ENCODE measurements around the gene RXFP3. TPM values are rescaled to one million over a fixed set of nuclear protein-coding genes. Genes with fewer than 3 reads are reported as not detected.
"Not testable (repeated sequence)": the region's sequence is repeated elsewhere in the genome, so short reads cannot be mapped to it uniquely, and the experiment has no call there.

The RXFP3 gene
- total RNA-seq, 4 donors from 2014 or later: not detected

GRCh38 chr5:33941090-33941489 is 4.9 kb downstream of the RXFP3 start:
- TF ChIP-seq POLR2AphosphoS5 (IDR thresholded peaks at IDR 0.05) (no peak), POLR2A (IDR thresholded peaks at IDR 0.05) (no peak), EP300 (IDR thresholded peaks at IDR 0.05) (no peak), CTCF (IDR thresholded peaks at IDR 0.05) (no peak)
- Histone ChIP-seq H3K36me3 (no peaks in the 10 kb centered on the region), H3K27me3 (peaks cover 67% of the 10 kb centered on the region), H3K9me3 (no peaks in the 10 kb centered on the region), H3K4me1 (peaks cover 0 to 22% (median 7%) of the 10 kb centered on the region in 3 donors), H3K4me3 (no peak overlapping the region), H3K27ac (no peak overlapping the region)
- ATAC-seq: no peak
- WGBS, 2 donors (ENCODE audit: low coverage in 1 of 2): 75 to 90% methylated on average over 4 to 5 of the region's 5 CpGs

GRCh38 chr5:33944543-33945132 is 8.5 kb downstream of the RXFP3 start:
- WGBS, 2 donors (ENCODE audit: low coverage in 1 of 2): 78 to 100% methylated on average over 1 to 4 of the region's 12 CpGs
- TF ChIP-seq POLR2A (IDR thresholded peaks at IDR 0.05) (no peak), POLR2AphosphoS5 (IDR thresholded peaks at IDR 0.05) (no peak), EP300 (IDR thresholded peaks at IDR 0.05) (no peak), CTCF (IDR thresholded peaks at IDR 0.05) (no peak)
- Histone ChIP-seq H3K36me3 (no peaks in the 10 kb centered on the region), H3K27ac (no peak overlapping the region), H3K4me1 (no peaks in the 10 kb centered on the region), H3K9me3 (no peaks in the 10 kb centered on the region), H3K4me3 (no peak overlapping the region), H3K27me3 (peaks cover 31% of the 10 kb centered on the region)
- no peak for ATAC-seq

- peaks cover 0 to 14% (median 0%) of the 10 kb centered on the region in 3 donors for H3K9me3 ChIP-seq
- not testable (repeated sequence) for H3K36me3 ChIP-seq, H3K27me3 ChIP-seq, H3K27ac ChIP-seq, ATAC-seq, H3K4me3 ChIP-seq, H3K4me1 ChIP-seq
- WGBS, 2 donors (ENCODE audit: low coverage in 1 of 2): 77% methylated on average over 5 of the region's 5 CpGs; no CpG with 5 or more reads in 1 of the 2 donors
Measured at GRCh38 chr5:33952175-33952574, 16.0 kb downstream of the RXFP3 start.

- H3K36me3 ChIP-seq: no peaks in the 10 kb centered on the region
- H3K9me3 ChIP-seq: peaks cover 0 to 14% (median 0%) of the 10 kb centered on the region in 3 donors
- H3K27me3 ChIP-seq: no peaks in the 10 kb centered on the region
- no peak overlapping the region for H3K4me3 ChIP-seq
- H3K4me1 ChIP-seq: no peaks in the 10 kb centered on the region
- no peak for ATAC-seq
- 35 to 47% methylated on average over 2 of the region's 2 CpGs for WGBS, 2 donors (ENCODE audit: low coverage in 1 of 2)
- H3K27ac ChIP-seq: no peak overlapping the region
- TF ChIP-seq CTCF (IDR thresholded peaks at IDR 0.05) (no peak), POLR2AphosphoS5 (IDR thresholded peaks at IDR 0.05) (no peak), POLR2A (IDR thresholded peaks at IDR 0.05) (no peak), EP300 (IDR thresholded peaks at IDR 0.05) (no peak)
Measured at GRCh38 chr5:33957577-33958150, 21.5 kb downstream of the RXFP3 start.

- ATAC-seq: no peak
- WGBS, 2 donors (ENCODE audit: low coverage in 1 of 2): 57 to 61% methylated on average over 2 of the region's 2 CpGs
Measured at GRCh38 chr5:33958176-33958575, 22.0 kb downstream of the RXFP3 start.

More at GRCh38 chr5:33958176-33958575, 22.0 kb downstream of the RXFP3 start:
- no peak overlapping the region for H3K4me3 ChIP-seq
- H3K9me3 ChIP-seq: peaks cover 0 to 14% (median 0%) of the 10 kb centered on the region in 3 donors
- no peaks in the 10 kb centered on the region for H3K36me3 ChIP-seq
- no peak overlapping the region for H3K27ac ChIP-seq
- H3K27me3 ChIP-seq: no peaks in the 10 kb centered on the region
- TF ChIP-seq EP300 (IDR thresholded peaks at IDR 0.05): no peak
- TF ChIP-seq POLR2A (IDR thresholded peaks at IDR 0.05): no peak
- TF ChIP-seq POLR2AphosphoS5 (IDR thresholded peaks at IDR 0.05): no peak
- no peak for TF ChIP-seq CTCF (IDR thresholded peaks at IDR 0.05)
- H3K4me1 ChIP-seq: no peaks in the 10 kb centered on the region

All from gastroesophageal sphincter (tissue), 4 donors.